Endothelial cell of umbilical vein (primary cell): ENCODE data around the gene RASSF6. TPM values are rescaled to one million over a fixed set of nuclear protein-coding genes. Genes with fewer than 3 reads are reported as not detected.

ENCODE experiments used
- BruUV-seq: library from RNA; stranded (reverse); fragments of 400-500 nt; replicated peaks from 2 replicates; lab custom pipeline; 2021; lab: Mats Ljungman, UMichigan
- CTCF ChIA-PET: fragments of 300-600, 350-600 bp; sonication (Branson Sonifier 250); formaldehyde crosslinking; loops from one replicate; lab custom pipeline; 2021; ENCODE audit warnings: antibody characterized with exemption, inconsistent platforms; lab: Charles Lee
- POLR2A ChIA-PET: fragments of 300-600, 350-600 bp; sonication (Branson Sonifier 250); formaldehyde crosslinking; loops from one replicate; lab custom pipeline; 2021; ENCODE audit warnings: antibody characterized with exemption, inconsistent platforms; lab: Charles Lee
- DNase-seq: peaks from one replicate; pipeline ENCODE4 v3.0.0-alpha.2; 2011; ENCODE audit warnings: low read depth, low spot score
- FAIRE-seq: peaks from 2 replicates; lab custom pipeline; 2011; peaks lifted over from hg19 to GRCh38; lab: Jason Lieb, UNC
- H2AFZ ChIP-seq: 2 replicates; pipeline ENCODE4 v1.6.0; 2012; ENCODE audit warnings: low read depth, low read length, control low read depth, inconsistent platforms
- H3K27ac ChIP-seq: 2 replicates; pipeline ENCODE4 v1.5.1; 2011; ENCODE audit warnings: low read depth, mild to moderate bottlenecking, control low read depth, low read length, moderate library complexity; ENCODE audit not compliant: insufficient read depth
- H3K27me3 ChIP-seq, 2 experiments: 2 replicates each; pipeline versions ENCODE4 v1.6.0 to v1.6.1; 2011; ENCODE audit warnings: low read length in 2 of 2, mixed read lengths in 1 of 2; ENCODE audit not compliant: control insufficient read depth in 2 of 2, insufficient read depth in 2 of 2
- H3K36me3 ChIP-seq, 2 experiments: 2 replicates in 1 of 2; 3 replicates in 1 of 2; pipeline ENCODE4 v1.5.1; 2011; ENCODE audit warnings: low read length in 2 of 2, mild to moderate bottlenecking in 1 of 2, moderate library complexity in 1 of 2; ENCODE audit not compliant: control insufficient read depth in 2 of 2, insufficient read depth in 2 of 2; ENCODE audit errors: extremely low read depth in 1 of 2
- H3K4me1 ChIP-seq: 3 replicates; pipeline ENCODE4 v1.5.1; 2011; ENCODE audit warnings: mild to moderate bottlenecking, low read length; ENCODE audit not compliant: control insufficient read depth, insufficient read depth; ENCODE audit errors: extremely low read depth
- H3K4me2 ChIP-seq: 2 replicates; pipeline ENCODE4 v1.6.1; 2011; ENCODE audit warnings: low read length, control low read depth, mixed read lengths; ENCODE audit not compliant: insufficient read depth
- H3K4me3 ChIP-seq, 3 experiments: fragments of 200-600 bp in 1 of 3; sonication (generic), shearing (Covaris generic) in 1 of 3; replicated peaks in 1 of 3; 2 replicates each; pipeline ENCODE4 v1.5.1; 2011 to 2016; ENCODE audit warnings: control low read depth in 3 of 3, low read length in 3 of 3, mild to moderate bottlenecking in 2 of 3, inconsistent platforms in 1 of 3, low read depth in 1 of 3, moderate library complexity in 1 of 3; ENCODE audit not compliant: insufficient read depth in 1 of 3
- H3K79me2 ChIP-seq: 2 replicates; pipeline ENCODE4 v1.6.0; 2012; ENCODE audit warnings: low read length, inconsistent platforms; ENCODE audit not compliant: control insufficient read depth, insufficient read depth
- H3K9ac ChIP-seq: replicated peaks from 2 replicates; pipeline ENCODE3; 2011; ENCODE audit warnings: low read length, control low read depth; ENCODE audit not compliant: insufficient read depth; ENCODE audit errors: extremely low read depth
- H3K9me1 ChIP-seq: replicated peaks from 3 replicates; pipeline ENCODE4 v1.6.0; 2011; ENCODE audit warnings: mild to moderate bottlenecking, low read length; ENCODE audit not compliant: control insufficient read depth, insufficient read depth; ENCODE audit errors: extremely low read depth
- H3K9me3 ChIP-seq: replicated peaks from 2 replicates; pipeline ENCODE4 v1.5.1; 2012; ENCODE audit warnings: low read length, inconsistent platforms; ENCODE audit not compliant: control insufficient read depth, insufficient read depth
- H4K20me1 ChIP-seq: replicated peaks from 2 replicates; pipeline ENCODE3; 2011; ENCODE audit warnings: mild to moderate bottlenecking, low read length; ENCODE audit not compliant: control insufficient read depth, insufficient read depth; ENCODE audit errors: extremely low read depth
- CTCF ChIP-seq, 2 donors: IDR thresholded peaks; 1 replicate in 1 of 2; 2 replicates in 1 of 2; pipeline ENCODE4 v1.5.1; 2011; ENCODE audit warnings: low read length in 2 of 2, mild to moderate bottlenecking in 2 of 2, moderate library complexity in 2 of 2, control low read depth in 1 of 2, inconsistent platforms in 1 of 2, low read depth in 1 of 2; ENCODE audit not compliant: insufficient read depth in 1 of 2; ENCODE audit errors: extremely low read depth in 1 of 2
- EZH2 ChIP-seq: IDR thresholded peaks from 2 replicates; pipeline ENCODE4 v1.6.1; 2012; ENCODE audit warnings: borderline replicate concordance, low read depth, mild to moderate bottlenecking, moderate library complexity, low read length, inconsistent platforms; ENCODE audit not compliant: severe bottlenecking
- FOS ChIP-seq: IDR thresholded peaks from 2 replicates; pipeline ENCODE4 v1.6.1; 2011; ENCODE audit warnings: mild to moderate bottlenecking, low read length, moderate library complexity, borderline replicate concordance; ENCODE audit not compliant: insufficient read depth
- GATA2 ChIP-seq: IDR thresholded peaks from 2 replicates; pipeline ENCODE4 v1.7.0; 2011; ENCODE audit warnings: low read depth, mild to moderate bottlenecking, moderate library complexity, mixed read lengths, low read length; ENCODE audit not compliant: insufficient read length, insufficient read depth
- JUN ChIP-seq: IDR thresholded peaks from 2 replicates; pipeline ENCODE4 v1.6.1; 2011; ENCODE audit warnings: borderline replicate concordance, low read depth; ENCODE audit not compliant: insufficient read length, insufficient read depth
- MAX ChIP-seq: IDR thresholded peaks from 2 replicates; pipeline ENCODE4 v1.6.1; 2011; ENCODE audit not compliant: insufficient read depth, insufficient read length
- MYC ChIP-seq: IDR thresholded peaks from one replicate; pipeline ENCODE4 v1.6.1; 2011; ENCODE audit warnings: mild to moderate bottlenecking, low read depth, low read length
- POLR2A ChIP-seq: IDR thresholded peaks from 2 replicates; pipeline ENCODE4 v1.6.1; 2012; ENCODE audit warnings: low read depth, mild to moderate bottlenecking, control low read depth, low read length
- POLR2AphosphoS5 ChIP-seq: IDR thresholded peaks from 2 replicates; pipeline ENCODE4 v1.6.1; 2012; ENCODE audit warnings: low read depth, mild to moderate bottlenecking, control low read depth, low read length, moderate library complexity; ENCODE audit not compliant: insufficient read depth
- dilution Hi-C: fragments of 300-500 bp; cut with MboI; formaldehyde crosslinking; loops from one replicate; pipeline ENCODE4 v1.15.0; 2019; ENCODE audit warnings: low sequenced_read_pairs; ENCODE audit not compliant: extremely low pct_ligation_motif_present
- intact Hi-C: fragments of 100-400 bp; cut with micrococcal nuclease; formaldehyde crosslinking; loops from one replicate; pipeline ENCODE4 v1.10.0; 2022
- polyA plus RNA-seq, 4 experiments: library from polyadenylated mRNA; depleted of rRNA in 3 of 4; stranded (reverse) in 3 of 4; unstranded in 1 of 4; fragments of >200 nt; gene quantifications; 2 replicates each; pipeline versions ENCODE4 v1.2.1 to v1.2.3, GENCODE V29; 2011 to 2012; ENCODE audit warnings: missing spikeins in 1 of 4
- total RNA-seq: library from RNA; stranded (reverse); gene quantifications from 2 replicates; pipeline ENCODE4 v1.2.3, GENCODE V29; 2021

The RASSF6 gene
- total and polyA plus RNA-seq, 2 donors (not counting 3 experiments of a cell fraction or from before 2014, with no cell fraction given): not detected

DNA sequence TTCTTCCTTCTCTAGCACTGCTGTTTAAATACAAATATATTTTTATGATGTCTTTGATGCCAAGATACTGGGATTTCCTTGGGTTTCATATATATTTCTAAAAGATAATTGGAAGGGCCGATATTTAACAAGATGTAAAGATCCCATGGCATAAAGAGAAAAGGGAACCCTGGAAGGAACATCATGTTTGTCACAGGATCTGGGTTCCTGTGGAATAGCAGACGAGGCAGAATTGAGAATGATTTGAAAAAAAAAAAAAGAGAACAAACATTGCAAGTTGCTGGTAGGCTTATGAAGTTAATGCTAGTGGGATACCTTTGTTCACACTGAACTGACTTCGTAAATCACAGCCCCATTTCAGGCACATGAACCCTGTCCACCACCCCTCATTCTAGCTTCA, 33.6 kb downstream of the RASSF6 start:
- no peak for DNase-seq
- dilution Hi-C loops: no loop called here
- POLR2A ChIA-PET: no interaction called here

More for the DNA sequence above, 33.6 kb downstream of the RASSF6 start:
- Histone ChIP-seq H3K4me3 (no peak overlapping the region), H3K9me1 (peaks cover 3% of the 10 kb centered on the region), H3K4me1 (no peaks in the 10 kb centered on the region), H4K20me1 (no peaks in the 10 kb centered on the region), H3K79me2 (no peaks in the 10 kb centered on the region), H3K27ac (no peak overlapping the region), H3K27me3 (no peaks in the 10 kb centered on the region), H3K9ac (no peak overlapping the region), H3K9me3 (no peaks in the 10 kb centered on the region), H2AFZ (no peak overlapping the region), H3K4me2 (no peak overlapping the region), H3K36me3 (no peaks in the 10 kb centered on the region)
- FAIRE-seq: no peak
- no TSS peak for BruUV-seq
- intact Hi-C loops: no loop called here
- TF ChIP-seq FOS (no peak), CTCF (IDR thresholded peaks at IDR 0.05; ENCODE audit: extremely low read depth in 1 of 2, insufficient read depth in 1 of 2, low read depth in 1 of 2, low read length in 2 of 2) (no peak), MYC (no peak), MAX (no peak), GATA2 (no peak), POLR2AphosphoS5 (no peak), POLR2A (no peak), JUN (no peak), EZH2 (no peak)
- CTCF ChIA-PET: interaction anchor here (2.4 kb wide), 2 partner anchors 13 to 548 kb away, joined by 7 to 11 read pairs; no protein-coding TSS in a partner anchor
